GM12875 (cell line): ENCODE results near the gene PTGIR.
A peak's percentile ranks its signal among the peaks of the same experiment; 100 is the strongest.

ENCODE experiments used
- H3K4me3 ChIP-seq: one replicate; pipeline ENCODE4 v1.5.1; 2011; ENCODE audit warnings: low read depth, low read length, control low read depth
- TF ChIP-seq, protein P1 (sequence below): IDR thresholded peaks from 2 replicates; pipeline ENCODE4 v1.5.1; 2011; ENCODE audit warnings: low read depth, mild to moderate bottlenecking, control low read depth, inconsistent platforms, low read length, moderate library complexity, borderline replicate concordance; ENCODE audit not compliant: insufficient read depth

The PTGIR gene

DNA sequence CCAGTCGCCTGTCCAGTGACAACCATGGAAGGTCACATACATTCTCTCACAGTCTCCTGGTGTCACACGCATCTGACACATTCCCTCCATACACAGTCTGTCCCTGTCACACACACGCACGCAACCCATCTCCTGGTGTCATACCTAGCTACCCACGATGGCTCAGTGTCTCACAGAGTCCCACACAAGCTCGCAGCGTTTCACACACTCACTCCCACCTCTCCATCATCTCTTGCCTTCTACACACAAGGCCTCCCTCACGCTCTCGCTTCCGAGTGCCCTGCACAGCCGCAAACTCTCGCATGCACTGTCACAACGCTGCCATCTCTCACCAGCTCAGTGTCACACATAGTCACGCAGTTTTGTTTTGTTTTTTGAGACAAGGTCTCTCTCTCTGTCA lies 12.3 kb upstream of the PTGIR start:
- TF ChIP-seq, protein P1, sequence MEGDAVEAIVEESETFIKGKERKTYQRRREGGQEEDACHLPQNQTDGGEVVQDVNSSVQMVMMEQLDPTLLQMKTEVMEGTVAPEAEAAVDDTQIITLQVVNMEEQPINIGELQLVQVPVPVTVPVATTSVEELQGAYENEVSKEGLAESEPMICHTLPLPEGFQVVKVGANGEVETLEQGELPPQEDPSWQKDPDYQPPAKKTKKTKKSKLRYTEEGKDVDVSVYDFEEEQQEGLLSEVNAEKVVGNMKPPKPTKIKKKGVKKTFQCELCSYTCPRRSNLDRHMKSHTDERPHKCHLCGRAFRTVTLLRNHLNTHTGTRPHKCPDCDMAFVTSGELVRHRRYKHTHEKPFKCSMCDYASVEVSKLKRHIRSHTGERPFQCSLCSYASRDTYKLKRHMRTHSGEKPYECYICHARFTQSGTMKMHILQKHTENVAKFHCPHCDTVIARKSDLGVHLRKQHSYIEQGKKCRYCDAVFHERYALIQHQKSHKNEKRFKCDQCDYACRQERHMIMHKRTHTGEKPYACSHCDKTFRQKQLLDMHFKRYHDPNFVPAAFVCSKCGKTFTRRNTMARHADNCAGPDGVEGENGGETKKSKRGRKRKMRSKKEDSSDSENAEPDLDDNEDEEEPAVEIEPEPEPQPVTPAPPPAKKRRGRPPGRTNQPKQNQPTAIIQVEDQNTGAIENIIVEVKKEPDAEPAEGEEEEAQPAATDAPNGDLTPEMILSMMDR, result no peak
- H3K4me3 ChIP-seq, result no peak overlapping the region

DNA sequence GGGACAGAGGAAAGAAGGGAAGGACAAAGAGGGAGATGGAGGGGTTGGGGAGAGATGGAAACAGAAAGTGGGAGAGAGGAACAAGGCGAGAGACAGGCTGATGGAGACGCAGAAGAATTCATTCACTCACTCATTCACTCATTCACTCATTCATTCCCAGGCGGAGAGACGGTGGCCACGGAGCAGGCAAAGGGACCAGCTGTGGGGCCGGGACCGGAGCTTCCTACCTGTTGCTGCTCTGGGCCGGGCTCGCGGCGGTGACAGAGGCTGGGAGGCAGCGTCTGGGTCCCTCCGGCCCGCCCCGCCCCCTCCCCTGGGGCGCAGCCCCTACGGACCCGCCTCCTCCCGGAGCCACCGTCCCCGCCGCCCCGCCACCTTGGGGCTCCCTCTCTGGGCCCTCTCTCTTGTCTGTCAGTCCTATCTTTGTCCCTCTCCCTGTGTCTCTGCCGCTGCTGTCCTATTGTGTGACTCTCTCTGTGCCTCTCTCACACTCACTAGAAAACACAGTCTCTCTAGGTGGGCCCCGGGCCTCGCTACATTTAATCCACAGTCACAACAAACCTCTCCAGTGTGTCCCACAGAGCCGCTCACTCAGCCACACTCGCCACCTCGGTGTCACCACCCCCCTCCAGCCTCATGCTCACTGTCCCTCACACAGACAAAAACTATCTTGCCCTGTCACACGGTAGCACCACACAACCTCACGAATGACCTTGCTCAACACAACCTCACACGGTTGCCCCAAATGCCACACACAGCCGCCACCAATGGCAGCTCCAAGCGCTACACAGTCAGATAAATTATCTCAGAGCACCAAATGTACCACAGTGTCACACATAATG lies 11.3 kb upstream of the PTGIR start, which contains the start of gene GNG8:
TSS of gene GNG8 (minus strand) at position 283 of the 842 bp plus-strand sequence. CDS start 1,520 bp downstream, outside the sequence.
- TF ChIP-seq, protein P1, result no peak

DNA sequence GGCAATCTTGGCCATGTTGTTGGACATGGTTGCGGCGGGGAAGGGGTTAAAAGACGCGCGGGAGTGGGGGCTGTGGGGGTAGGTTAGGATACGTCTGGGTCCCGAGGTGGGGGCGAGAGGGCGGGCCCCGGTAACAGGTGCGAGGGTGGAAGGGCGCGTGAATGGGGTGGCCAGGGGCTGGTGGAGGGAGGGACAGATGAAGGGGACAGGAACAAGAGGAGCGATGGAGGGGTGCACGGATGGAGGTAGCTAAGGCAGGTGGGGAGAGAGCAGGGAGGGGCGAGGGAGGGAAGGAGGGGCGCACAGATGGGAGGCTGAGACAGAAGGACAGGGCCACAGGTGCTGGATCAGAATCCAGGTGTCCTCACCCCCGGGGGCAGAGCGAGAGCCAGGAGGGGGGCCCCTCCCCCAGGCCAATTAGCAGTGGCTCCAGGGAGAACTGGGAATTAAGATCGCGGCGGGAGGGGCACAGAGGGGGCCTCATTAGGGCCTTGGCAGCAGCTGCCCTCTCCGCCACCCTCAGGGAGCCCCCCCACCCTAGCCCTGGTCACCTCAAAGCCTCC lies 9.8 kb upstream of the PTGIR start:
- TF ChIP-seq, protein P1, result no peak
- H3K4me3 ChIP-seq, result peak overlapping the region; percentile 21

More for the DNA sequence above, 11.3 kb upstream of the PTGIR start, which contains the start of gene GNG8:
- no peak within 1 kb of the TSS for H3K4me3 ChIP-seq

DNA sequence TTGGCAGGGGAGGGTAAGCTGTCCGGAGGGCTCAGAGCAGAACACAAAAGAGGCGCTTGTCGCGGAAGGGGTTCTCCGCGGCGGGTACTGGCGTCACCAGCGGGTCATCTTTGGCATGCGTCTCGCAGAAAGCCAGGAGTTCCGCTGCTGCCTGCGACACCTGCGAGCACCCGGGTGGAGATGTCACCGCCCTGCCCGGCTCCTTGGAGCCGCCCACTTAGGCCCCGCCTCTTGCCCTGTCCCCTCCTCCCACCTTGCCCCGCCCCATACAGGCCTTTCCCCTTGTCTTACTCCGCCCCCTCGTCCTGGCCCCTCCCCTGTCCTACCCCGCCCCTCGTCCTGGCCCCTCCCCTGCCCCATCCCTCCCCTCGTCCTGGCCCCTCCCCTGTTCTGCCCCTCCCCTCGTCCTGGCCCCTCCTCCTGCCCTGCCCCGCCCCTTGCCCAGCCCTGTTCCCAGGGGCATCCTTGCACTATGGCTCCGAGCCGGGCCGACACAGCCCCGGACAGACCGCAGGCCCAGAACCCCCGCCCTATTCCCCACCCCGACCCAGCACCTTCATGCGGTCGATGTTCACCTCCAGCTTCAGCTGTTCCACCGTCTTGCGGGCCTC lies 9.3 kb upstream of the PTGIR start:
- TF ChIP-seq, protein P1, result no peak
- peak overlapping the region; percentile 21 for H3K4me3 ChIP-seq

DNA sequence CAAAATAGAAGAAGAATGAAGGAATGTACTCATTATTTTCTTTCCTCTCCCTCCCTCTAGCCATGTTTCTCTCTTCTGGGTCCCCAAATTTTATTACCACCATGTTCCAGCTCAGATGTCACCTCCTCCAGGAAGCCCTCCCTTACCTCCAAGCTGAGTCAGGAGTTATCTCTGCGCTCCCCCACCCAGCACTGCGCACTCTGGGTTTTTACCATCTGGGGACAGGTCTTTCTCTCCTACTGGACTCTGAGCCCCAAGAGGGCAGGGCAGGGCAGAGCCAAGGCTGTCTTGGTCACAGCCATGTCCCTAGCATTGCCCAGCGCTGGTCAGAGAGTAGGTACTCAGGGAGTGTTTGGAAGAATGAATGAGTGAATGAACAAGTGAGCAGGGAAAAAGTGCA lies 8.2 kb upstream of the PTGIR start:
- TF ChIP-seq, protein P1, result no peak

DNA sequence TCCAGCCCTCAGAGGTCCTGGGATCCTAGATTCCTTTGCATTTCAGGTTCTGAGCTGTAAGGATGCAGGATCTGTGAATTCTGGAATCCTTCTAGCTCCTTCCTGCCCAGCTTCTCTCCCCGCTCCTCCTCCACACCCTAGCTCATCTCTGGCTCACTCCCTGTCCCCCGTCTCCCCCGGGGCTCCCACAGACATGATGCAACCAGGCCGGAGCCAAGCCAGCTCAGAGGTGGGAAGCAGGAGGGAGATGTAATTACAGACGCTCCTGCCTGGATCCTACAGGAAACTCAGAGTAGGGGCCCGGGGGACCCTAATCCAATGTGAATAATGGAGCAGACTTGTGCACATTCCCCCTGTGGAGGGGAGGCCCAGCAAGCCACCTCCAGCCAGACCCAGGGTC lies 6.6 kb upstream of the PTGIR start:
- TF ChIP-seq, protein P1, result no peak
- H3K4me3 ChIP-seq, result no peak overlapping the region

More for the DNA sequence above, 8.2 kb upstream of the PTGIR start:
- no peak overlapping the region for H3K4me3 ChIP-seq
